ENCODE results near the gene RGS17. TPM values are rescaled to one million over a fixed set of nuclear protein-coding genes. Genes with fewer than 3 reads are reported as not detected.

RGS17 gene
- total RNA-seq, 6 experiments from 2014 or later = not detected

- Histone ChIP-seq H3K9me3 (no peaks in the 10 kb centered on the region), H3K36me3 (no peaks in the 10 kb centered on the region), H3K27me3 (no peaks in the 10 kb centered on the region), H3K27ac (no peak overlapping the region), H3K4me3 (no peak overlapping the region), H3K4me1 (no peaks in the 10 kb centered on the region)
- TF ChIP-seq POLR2A (IDR thresholded peaks at IDR 0.05) (no peak), CTCF (IDR thresholded peaks at IDR 0.05) (no peak)
- intact Hi-C loops (cut with DNase I) = no loop called here
- WGBS (ENCODE audit: insufficient coverage, low coverage, low lambda C conversion rate, missing lambda C conversion rate) = 89% methylated on average over 11 of the region's 24 CpGs
- DNase-seq = peak in 1 of 3 donors; percentile 36
- no peak for ATAC-seq
Observed at GRCh38 chr6:152959333-152959732, 171.7 kb downstream of the RGS17 start.

- intact Hi-C loops (cut with DNase I) = no loop called here
- ATAC-seq (no peak), DNase-seq (no peak)
- Histone ChIP-seq H3K27ac (no peak overlapping the region), H3K9me3 (no peaks in the 10 kb centered on the region), H3K27me3 (no peaks in the 10 kb centered on the region), H3K4me3 (no peak overlapping the region), H3K4me1 (no peaks in the 10 kb centered on the region), H3K36me3 (no peaks in the 10 kb centered on the region)
- WGBS (ENCODE audit: insufficient coverage, low coverage, low lambda C conversion rate, missing lambda C conversion rate) = 52% methylated on average over 1 of the region's 1 CpG
- TF ChIP-seq CTCF (IDR thresholded peaks at IDR 0.05) (no peak), POLR2A (IDR thresholded peaks at IDR 0.05) (no peak)
Observed at GRCh38 chr6:152957796-152958195, 173.3 kb downstream of the RGS17 start.

Small RNA genes lying within 50 kb of the gene (small RNA-seq; reads per million reads assigned to genes)
- gene AL080276.1 (0 reads per million in 2 experiments), gene RNA5SP224 (0 reads per million in 2 experiments)

Other genes starting within 250 kb of the RGS17 start
- gene FBXO5, start 148.2 kb downstream of the RGS17 start, total RNA-seq = 1 to 10 TPM in 5 of 6 experiments, under 1 TPM in 1; 0.97 to 3.0 (median 2.5) TPM
- 10 to 100 TPM in 3 of 6 experiments, 1 to 10 TPM in 3; 6.1 to 16.8 (median 9.7) TPM for gene MTRF1L, start 128.6 kb downstream of the RGS17 start, total RNA-seq